GM20431 (cell line): ENCODE data around the gene CS.

Experiments used
- in situ Hi-C: fragments of 300-500 bp; cut with MseI, MboI; formaldehyde crosslinking; loops from one replicate; pipeline ENCODE4 v1.15.0; 2020; ENCODE audit warnings: low sequenced_read_pairs; ENCODE audit not compliant: unreplicated experiment

CS gene

GRCh38 chr12:56256326-56256960, 43.7 kb downstream of the CS start:
- in situ Hi-C loops = no loop called here

GRCh38 chr12:56255671-56256070, 44.5 kb downstream of the CS start:
- in situ Hi-C loops = no loop called here

GRCh38 chr12:56253091-56253490, 47.0 kb downstream of the CS start:
- in situ Hi-C loops = no loop called here

- in situ Hi-C loops = no loop called here
Measured at GRCh38 chr12:56252649-56253048, 47.5 kb downstream of the CS start.

GRCh38 chr12:56248711-56249110, 51.4 kb downstream of the CS start:
- in situ Hi-C loops = no loop called here

GRCh38 chr12:56247923-56248322, 52.2 kb downstream of the CS start:
- in situ Hi-C loops = no loop called here

- in situ Hi-C loops = no loop called here
Measured at GRCh38 chr12:56244494-56244893, 55.6 kb downstream of the CS start.

GRCh38 chr12:56243731-56244181, 56.4 kb downstream of the CS start:
- in situ Hi-C loops = no loop called here

- in situ Hi-C loops = no loop called here
Measured at GRCh38 chr12:56242986-56243385, 57.1 kb downstream of the CS start.

- in situ Hi-C loops = no loop called here
Measured at GRCh38 chr12:56241424-56242303, 58.5 kb downstream of the CS start.

- in situ Hi-C loops = no loop called here
Measured at GRCh38 chr12:56237552-56237951, 62.6 kb downstream of the CS start.

- in situ Hi-C loops = no loop called here
Measured at GRCh38 chr12:56236985-56237384, 63.1 kb downstream of the CS start.

- in situ Hi-C loops = no loop called here
Measured at GRCh38 chr12:56236091-56236490, 64.0 kb downstream of the CS start.

GRCh38 chr12:56234746-56235436, 65.2 kb downstream of the CS start:
- in situ Hi-C loops = no loop called here

- in situ Hi-C loops = no loop called here
Measured at GRCh38 chr12:56231184-56231582, 68.9 kb downstream of the CS start.

GRCh38 chr12:56230432-56231183, 69.5 kb downstream of the CS start:
- in situ Hi-C loops = no loop called here

GRCh38 chr12:56229916-56230431, 70.2 kb downstream of the CS start, which contains the start of gene SLC39A5:
TSS of gene SLC39A5 (plus strand) at chr12:56230051. CDS start at chr12:56231275, 1,224 bp downstream.
- in situ Hi-C loops = no loop called here

GRCh38 chr12:56229082-56229481, 71.0 kb downstream of the CS start:
- in situ Hi-C loops = no loop called here

- in situ Hi-C loops = no loop called here
Measured at GRCh38 chr12:56224954-56225353, 75.2 kb downstream of the CS start.
